HUES64 (cell line): ENCODE data around the gene REG3A. TPM values are rescaled to one million over a fixed set of nuclear protein-coding genes. Genes with fewer than 3 reads are reported as not detected.

Source experiments
- H3K27ac ChIP-seq: 2 replicates; pipeline ENCODE4 v1.7.0; 2013; ENCODE audit warnings: low read depth, low read length, inconsistent platforms
- H3K27me3 ChIP-seq: 2 replicates; pipeline ENCODE4 v1.6.1; 2013; ENCODE audit warnings: mild to moderate bottlenecking, low read length; ENCODE audit not compliant: insufficient read depth
- H3K36me3 ChIP-seq: 2 replicates; pipeline ENCODE4 v1.6.1; 2013; ENCODE audit warnings: mild to moderate bottlenecking, low read length; ENCODE audit not compliant: insufficient read depth
- H3K4me1 ChIP-seq: 2 replicates; pipeline ENCODE4 v1.6.1; 2013; ENCODE audit warnings: mild to moderate bottlenecking, low read length, moderate library complexity; ENCODE audit not compliant: insufficient read depth
- H3K4me3 ChIP-seq: 2 replicates; pipeline ENCODE4 v1.5.1; 2013; ENCODE audit warnings: mild to moderate bottlenecking, low read length, moderate library complexity
- H3K9ac ChIP-seq: 2 replicates; pipeline ENCODE4 v1.6.1; 2013; ENCODE audit warnings: mild to moderate bottlenecking, low read depth, low read length
- H3K9me3 ChIP-seq: 2 replicates; pipeline ENCODE4 v1.6.1; 2013; ENCODE audit warnings: low read depth, low read length; ENCODE audit not compliant: insufficient read depth
- WGBS: fragments of 150-250, 120-280 bp; methylation state at CpG from one replicate; pipeline ENCODE4 v1.1.7; 2013; ENCODE audit warnings: missing lambda C conversion rate; 5-methylcytosine and 5-hydroxymethylcytosine counted together
- polyA plus RNA-seq, 2 experiments: library from polyadenylated mRNA; stranded (reverse); fragments of 50-300 nt; gene quantifications; one replicate each; pipeline ENCODE4 v1.2.3, GENCODE V29; 2013

Gene REG3A
- polyA plus RNA-seq (2013, experiment 1 of 2): not detected
- not detected for polyA plus RNA-seq (2013, experiment 2 of 2)

GRCh38 chr2:79159653-79160052 lies at the start of gene REG3A:
Gene REG3A, minus strand, starts transcription at chr2:79159753. Its CDS starts 348 bp downstream, at chr2:79159405.
- Histone ChIP-seq H3K36me3 (no peaks in the 10 kb centered on the region), H3K9ac (no peak within 1 kb of the TSS), H3K27me3 (no peaks in the 10 kb centered on the region), H3K4me1 (no peaks in the 10 kb centered on the region), H3K4me3 (no peak within 1 kb of the TSS), H3K9me3 (no peaks in the 10 kb centered on the region), H3K27ac (no peak within 1 kb of the TSS)

- Histone ChIP-seq H3K9ac (no peak overlapping the region), H3K27me3 (no peaks in the 10 kb centered on the region), H3K36me3 (no peaks in the 10 kb centered on the region), H3K4me1 (peaks cover 38% of the 10 kb centered on the region), H3K27ac (no peak overlapping the region; the same call in 1 of the 2 replicates), H3K4me3 (no peak overlapping the region), H3K9me3 (no peaks in the 10 kb centered on the region)
- 75% methylated on average over 1 of the region's 1 CpG for WGBS
These were observed 41.2 kb upstream of the REG3A start for GRCh38 chr2:79200762-79201161.

GRCh38 chr2:79191816-79192215 lies 32.3 kb upstream of the REG3A start:
- H3K9ac ChIP-seq: no peak overlapping the region
- no peaks in the 10 kb centered on the region for H3K9me3 ChIP-seq
- peaks cover 21% of the 10 kb centered on the region for H3K4me1 ChIP-seq
- H3K27me3 ChIP-seq: peaks cover 42% of the 10 kb centered on the region
- H3K36me3 ChIP-seq: no peaks in the 10 kb centered on the region
- WGBS: 92% methylated on average over 7 of the region's 7 CpGs
- H3K4me3 ChIP-seq: no peak overlapping the region
- H3K27ac ChIP-seq: no peak overlapping the region

- Histone ChIP-seq H3K4me3 (no peak overlapping the region), H3K27me3 (peaks cover 43% of the 10 kb centered on the region), H3K9ac (no peak overlapping the region), H3K9me3 (no peaks in the 10 kb centered on the region), H3K4me1 (peaks cover 21% of the 10 kb centered on the region), H3K36me3 (no peaks in the 10 kb centered on the region), H3K27ac (no peak overlapping the region)
- 80% methylated on average over 1 of the region's 1 CpG for WGBS
These were observed 31.5 kb upstream of the REG3A start for GRCh38 chr2:79191081-79191480.

- H3K4me1 ChIP-seq: peaks cover 21% of the 10 kb centered on the region
- H3K27ac ChIP-seq: no peak overlapping the region
- H3K36me3 ChIP-seq: no peaks in the 10 kb centered on the region
- H3K27me3 ChIP-seq: peaks cover 47% of the 10 kb centered on the region
- no peak overlapping the region for H3K9ac ChIP-seq
- H3K9me3 ChIP-seq: no peaks in the 10 kb centered on the region
- 38% methylated on average over 2 of the region's 3 CpGs for WGBS
- H3K4me3 ChIP-seq: no peak overlapping the region
These were observed 29.9 kb upstream of the REG3A start for GRCh38 chr2:79189465-79189864.

- Histone ChIP-seq H3K4me3 (no peak overlapping the region), H3K9ac (no peak overlapping the region), H3K27me3 (peaks cover 4% of the 10 kb centered on the region; the same call in 1 of the 2 replicates), H3K27ac (no peak overlapping the region), H3K4me1 (no peaks in the 10 kb centered on the region), H3K36me3 (no peaks in the 10 kb centered on the region), H3K9me3 (peaks cover 20% of the 10 kb centered on the region; the same call in 1 of the 2 replicates)
- WGBS: 83% methylated on average over 1 of the region's 2 CpGs
These were observed 22.1 kb upstream of the REG3A start for GRCh38 chr2:79181617-79182016.

GRCh38 chr2:79180092-79180491 lies 20.5 kb upstream of the REG3A start:
- no peaks in the 10 kb centered on the region for H3K4me1 ChIP-seq
- H3K9ac ChIP-seq: no peak overlapping the region
- H3K4me3 ChIP-seq: no peak overlapping the region
- H3K9me3 ChIP-seq: peaks cover 20% of the 10 kb centered on the region; the same call in 1 of the 2 replicates
- no peaks in the 10 kb centered on the region for H3K27me3 ChIP-seq
- WGBS: 96% methylated on average over 2 of the region's 2 CpGs
- H3K27ac ChIP-seq: no peak overlapping the region
- no peaks in the 10 kb centered on the region for H3K36me3 ChIP-seq

GRCh38 chr2:79179036-79179435 lies 19.5 kb upstream of the REG3A start:
- WGBS: 90% methylated on average over 4 of the region's 4 CpGs
- Histone ChIP-seq H3K27me3 (no peaks in the 10 kb centered on the region), H3K4me3 (no peak overlapping the region), H3K27ac (no peak overlapping the region), H3K4me1 (no peaks in the 10 kb centered on the region), H3K9ac (no peak overlapping the region), H3K36me3 (no peaks in the 10 kb centered on the region), H3K9me3 (peaks cover 20% of the 10 kb centered on the region; the same call in 1 of the 2 replicates)

GRCh38 chr2:79178076-79178674 lies 18.6 kb upstream of the REG3A start:
- H3K27me3 ChIP-seq: no peaks in the 10 kb centered on the region
- no peak overlapping the region for H3K27ac ChIP-seq
- no peaks in the 10 kb centered on the region for H3K36me3 ChIP-seq
- no peaks in the 10 kb centered on the region for H3K4me1 ChIP-seq
- H3K4me3 ChIP-seq: no peak overlapping the region
- WGBS: 95% methylated on average over 6 of the region's 6 CpGs
- peaks cover 20% of the 10 kb centered on the region; the same call in 1 of the 2 replicates for H3K9me3 ChIP-seq
- no peak overlapping the region for H3K9ac ChIP-seq

- Histone ChIP-seq H3K9ac (no peak overlapping the region), H3K36me3 (no peaks in the 10 kb centered on the region), H3K9me3 (no peaks in the 10 kb centered on the region), H3K4me3 (no peak overlapping the region), H3K27ac (no peak overlapping the region), H3K27me3 (no peaks in the 10 kb centered on the region), H3K4me1 (no peaks in the 10 kb centered on the region)
- WGBS: 98% methylated on average over 2 of the region's 2 CpGs
These were observed 11.9 kb upstream of the REG3A start for GRCh38 chr2:79171348-79171958.

- Histone ChIP-seq H3K36me3 (no peaks in the 10 kb centered on the region), H3K4me3 (no peak overlapping the region), H3K27ac (no peak overlapping the region), H3K9me3 (no peaks in the 10 kb centered on the region), H3K4me1 (no peaks in the 10 kb centered on the region), H3K9ac (no peak overlapping the region), H3K27me3 (no peaks in the 10 kb centered on the region)
- no CpG with 5 or more reads among the region's 1 CpG for WGBS
These were observed 3.2 kb upstream of the REG3A start for GRCh38 chr2:79162801-79163200.
